Progenitor cell of endocrine pancreas (in vitro differentiated cells): ENCODE data around the gene U2AF1L4. TPM values are rescaled to one million over a fixed set of nuclear protein-coding genes. Genes with fewer than 3 reads are reported as not detected.

Experiments used
- DNase-seq: peaks from one replicate; pipeline ENCODE4 v3.0.0; 2021; ENCODE audit warnings: low spot score; ENCODE audit not compliant: unreplicated experiment
- H3K27ac Mint-ChIP-seq: 2 replicates; pipeline ENCODE4 v1.8.0; 2021; ENCODE audit warnings: mild to moderate bottlenecking, moderate library complexity, mixed read lengths
- H3K27me3 Mint-ChIP-seq: 2 replicates; pipeline ENCODE4 v1.8.0; 2021; ENCODE audit warnings: mixed read lengths
- H3K36me3 Mint-ChIP-seq: 2 replicates; pipeline ENCODE4 v1.8.0; 2022; ENCODE audit warnings: mixed read lengths; ENCODE audit not compliant: insufficient read depth
- H3K4me1 Mint-ChIP-seq: 2 replicates; pipeline ENCODE4 v1.8.0; 2021; ENCODE audit warnings: low read depth, mixed read lengths
- H3K4me3 Mint-ChIP-seq: 2 replicates; pipeline ENCODE4 v1.8.0; 2021; ENCODE audit warnings: low read depth, mild to moderate bottlenecking, moderate library complexity, mixed read lengths
- H3K9me3 Mint-ChIP-seq: 2 replicates; pipeline ENCODE4 v1.8.0; 2021; ENCODE audit warnings: low read depth, mixed read lengths
- CTCF ChIP-seq: fragments of 200-600 bp; sonication (generic); IDR thresholded peaks from one replicate; pipeline ENCODE4 v1.5.0; 2021; ENCODE audit warnings: antibody characterized with exemption, mild to moderate bottlenecking; ENCODE audit not compliant: unreplicated experiment
- total RNA-seq: library from RNA; stranded (reverse); gene quantifications from 2 replicates; pipeline ENCODE4 v1.2.1, GENCODE V29; 2021

Gene U2AF1L4
- total RNA-seq, 1 donor from 2014 or later: 37.4 TPM

- Mint-ChIP-seq H3K4me3 (peak overlapping the region; percentile 82), H3K27ac (peak overlapping the region; percentile 97), H3K27me3 (no peaks in the 10 kb centered on the region), H3K4me1 (peaks cover 21% of the 10 kb centered on the region), H3K36me3 (peaks cover 1% of the 10 kb centered on the region), H3K9me3 (no peaks in the 10 kb centered on the region)
- peak; percentile 50 for DNase-seq
- TF ChIP-seq CTCF: no peak
Measured at GRCh38 chr19:35715981-35716800, 29.0 kb downstream of the U2AF1L4 start.

GRCh38 chr19:35715355-35715809 lies 29.8 kb downstream of the U2AF1L4 start:
- Mint-ChIP-seq H3K27me3 (no peaks in the 10 kb centered on the region), H3K36me3 (peaks cover 1% of the 10 kb centered on the region), H3K27ac (no peak overlapping the region), H3K4me3 (peak overlapping the region; percentile 82), H3K4me1 (peaks cover 21% of the 10 kb centered on the region), H3K9me3 (no peaks in the 10 kb centered on the region)
- no peak for DNase-seq
- no peak for TF ChIP-seq CTCF

- no peak for TF ChIP-seq CTCF
- DNase-seq: no peak
- Mint-ChIP-seq H3K27me3 (no peaks in the 10 kb centered on the region), H3K4me1 (peaks cover 21% of the 10 kb centered on the region), H3K27ac (peak overlapping the region; percentile 19), H3K4me3 (peak overlapping the region; percentile 56), H3K9me3 (no peaks in the 10 kb centered on the region), H3K36me3 (no peaks in the 10 kb centered on the region)
Measured at GRCh38 chr19:35714601-35715354, 30.4 kb downstream of the U2AF1L4 start.

- Mint-ChIP-seq H3K4me1 (peaks cover 15% of the 10 kb centered on the region), H3K27me3 (no peaks in the 10 kb centered on the region), H3K4me3 (no peak overlapping the region), H3K36me3 (no peaks in the 10 kb centered on the region), H3K9me3 (no peaks in the 10 kb centered on the region), H3K27ac (peak overlapping the region; percentile 19)
- TF ChIP-seq CTCF: no peak
- DNase-seq: no peak
Measured at GRCh38 chr19:35713904-35714495, 31.2 kb downstream of the U2AF1L4 start.

GRCh38 chr19:35713506-35713850 lies 31.7 kb downstream of the U2AF1L4 start:
- Mint-ChIP-seq H3K4me3 (no peak overlapping the region), H3K36me3 (no peaks in the 10 kb centered on the region), H3K4me1 (peaks cover 13% of the 10 kb centered on the region), H3K27ac (no peak overlapping the region), H3K9me3 (no peaks in the 10 kb centered on the region), H3K27me3 (no peaks in the 10 kb centered on the region)
- no peak for TF ChIP-seq CTCF
- no peak for DNase-seq
